ENCODE measurements around the gene NRP1. TPM values are rescaled to one million over a fixed set of nuclear protein-coding genes. Genes with fewer than 3 reads are reported as not detected.
A peak's percentile ranks its signal among the peaks of the same experiment; 100 is the strongest.

NRP1 gene
- total and polyA plus RNA-seq, 2 of the 8 experiments (the other 6 are each of a cell fraction or from before 2014, with no cell fraction given), result 1.2 to 2.1 TPM

DNA sequence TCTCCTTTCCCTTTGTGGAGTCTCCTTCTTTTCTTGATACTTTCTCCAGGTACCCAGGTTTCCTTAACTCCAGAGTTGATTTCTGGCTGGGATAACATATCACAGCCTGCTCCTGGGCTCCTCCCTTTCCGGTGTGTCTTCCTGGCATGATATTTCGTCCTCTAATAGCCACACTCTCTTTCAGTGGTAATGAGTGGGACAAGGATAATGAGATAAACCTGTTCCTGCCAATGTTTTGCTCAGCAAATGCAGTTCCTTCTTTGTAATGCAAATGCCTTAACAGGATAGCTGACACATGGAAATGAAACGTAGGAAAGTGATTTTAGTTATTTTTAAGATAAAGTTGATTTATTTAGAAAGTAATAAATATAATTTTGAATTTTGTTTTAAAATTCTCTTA lies 168.6 kb downstream of the NRP1 start:
- FAIRE-seq (no peak), DNase-seq (ENCODE audit: low read depth in 1 of 2, low spot score in 2 of 2) (no peak)
- no peak overlapping the region for H2BK12ac ChIP-seq (ENCODE audit: low read depth, low read length)
- no peaks in the 10 kb centered on the region for H3K9me3 ChIP-seq (ENCODE audit: insufficient read depth in 2 of 2, low read depth in 1 of 2, low read length in 1 of 2)
- no peak overlapping the region for H3K18ac ChIP-seq (ENCODE audit: extremely low read depth, low read length)
- H2BK120ac ChIP-seq (replicated peaks; ENCODE audit: low read depth, low read length), result no peak overlapping the region
- no peak overlapping the region for H3K9ac ChIP-seq (replicated peaks in 1 of 4; ENCODE audit: extremely low read depth in 1 of 4, low read depth in 3 of 4, low read length in 3 of 4)
- no peak overlapping the region for H3K56ac ChIP-seq (replicated peaks; ENCODE audit: insufficient read length, low read depth, low read length)
- H3K27me3 ChIP-seq (replicated peaks in 1 of 4; ENCODE audit: control insufficient read depth in 3 of 4, extremely low read depth in 1 of 4, insufficient read depth in 3 of 4, low read length in 3 of 4), result no peaks in the 10 kb centered on the region
- H3K79me1 ChIP-seq (ENCODE audit: low read depth, low read length), result no peaks in the 10 kb centered on the region
- TF ChIP-seq EP300 (IDR thresholded peaks at IDR 0.05; ENCODE audit: borderline replicate concordance in 1 of 2, low read depth in 2 of 2, low read length in 2 of 2) (no peak), POU5F1 (IDR thresholded peaks at IDR 0.05; ENCODE audit: low read depth, low read length) (0 out of 2 replicates have a peak, but pooled peaks have one; percentile 47), POLR2A (IDR thresholded peaks at IDR 0.05; ENCODE audit: control extremely low read depth in 1 of 2, low read depth in 2 of 2, low read length in 2 of 2) (no peak), RAD21 (IDR thresholded peaks at IDR 0.05 in 1 of 2, conservative IDR thresholded peaks at IDR 0.05 in 1 of 2; ENCODE audit: low read depth in 2 of 2, low read length in 2 of 2) (no peak), MAFK (IDR thresholded peaks at IDR 0.05; ENCODE audit: low read depth, low read length) (no peak)
- H2BK20ac ChIP-seq (ENCODE audit: low read length), result no peak overlapping the region
- ChIA-PET POLR2A (ENCODE audit: partially characterized antibody) (interaction anchor here (0.6 kb wide), 1 partner anchor 28 kb away, joined by 4 read pairs; no protein-coding TSS in a partner anchor), CTCF (ENCODE audit: partially characterized antibody) (no interaction called here)
- WGBS, 2 experiments (ENCODE audit: extremely low coverage in 1 of 2, insufficient coverage in 1 of 2, insufficient read length in 1 of 2, insufficient replicate concordance in 2 of 2, low coverage in 1 of 2, low lambda C conversion rate in 2 of 2, missing lambda C conversion rate in 1 of 2), result 58 to 100% methylated on average over 1 to 3 of the region's 3 CpGs
- H4K5ac ChIP-seq (ENCODE audit: insufficient read length, low read depth, low read length), result no peak overlapping the region
- no peaks in the 10 kb centered on the region for H4K20me1 ChIP-seq (replicated peaks in 1 of 2; ENCODE audit: control insufficient read depth in 1 of 2, insufficient read depth in 2 of 2, low read length in 2 of 2)
- no peak overlapping the region for H3K4me3 ChIP-seq (ENCODE audit: extremely low read depth in 1 of 4, insufficient read depth in 2 of 4, low read depth in 3 of 4, low read length in 4 of 4)
- H2AK5ac ChIP-seq (ENCODE audit: low read depth, low read length), result no peak overlapping the region
- H3K23me2 ChIP-seq (ENCODE audit: low read depth, low read length), result no peaks in the 10 kb centered on the region
- H2BK5ac ChIP-seq (ENCODE audit: low read depth, low read length), result no peak overlapping the region
- no peaks in the 10 kb centered on the region for H3K79me2 ChIP-seq (ENCODE audit: control insufficient read depth in 1 of 2, insufficient read depth in 2 of 2, low read length in 2 of 2)
- H3K4me2 ChIP-seq (ENCODE audit: insufficient read depth in 1 of 2, low read depth in 2 of 2, low read length in 2 of 2), result no peak overlapping the region
- peaks cover 0 to 3% (median 1%) of the 10 kb centered on the region in 4 experiments; a peak in 4 of 7 replicates for H3K4me1 ChIP-seq (replicated peaks in 1 of 4; ENCODE audit: control insufficient read depth in 3 of 4, insufficient read depth in 4 of 4, low read length in 3 of 4)
- 0 out of 2 replicates have a peak overlapping the region, but pooled peaks have one; percentile 51 for H2AFZ ChIP-seq (ENCODE audit: low read length)
- no peak overlapping the region for H4K8ac ChIP-seq (ENCODE audit: extremely low read depth, insufficient read depth, low read length)
- no peak overlapping the region for H3K4ac ChIP-seq (replicated peaks; ENCODE audit: insufficient read length, low read depth, low read length)
- H3K36me3 ChIP-seq (ENCODE audit: control insufficient read depth in 2 of 4, insufficient read depth in 4 of 4, low read length in 3 of 4), result no peaks in the 10 kb centered on the region
- H3K14ac ChIP-seq (ENCODE audit: insufficient read length), result no peak overlapping the region
- H2BK15ac ChIP-seq (ENCODE audit: low read length), result no peak overlapping the region
- no peak overlapping the region for H4K91ac ChIP-seq (replicated peaks; ENCODE audit: insufficient read length, low read length)
- no peak overlapping the region for H3K23ac ChIP-seq (ENCODE audit: insufficient read length)
- H3K27ac ChIP-seq (ENCODE audit: low read depth, low read length), result no peak overlapping the region
